ENCODE results near the gene CD81. TPM values are rescaled to one million over a fixed set of nuclear protein-coding genes. Genes with fewer than 3 reads are reported as not detected.

The CD81 gene
- total and polyA plus RNA-seq, 9 of the 15 experiments (the other 6 are each of a cell fraction or from before 2014, with no cell fraction given) = 2.4 to 189 (median 61.7) TPM

DNA sequence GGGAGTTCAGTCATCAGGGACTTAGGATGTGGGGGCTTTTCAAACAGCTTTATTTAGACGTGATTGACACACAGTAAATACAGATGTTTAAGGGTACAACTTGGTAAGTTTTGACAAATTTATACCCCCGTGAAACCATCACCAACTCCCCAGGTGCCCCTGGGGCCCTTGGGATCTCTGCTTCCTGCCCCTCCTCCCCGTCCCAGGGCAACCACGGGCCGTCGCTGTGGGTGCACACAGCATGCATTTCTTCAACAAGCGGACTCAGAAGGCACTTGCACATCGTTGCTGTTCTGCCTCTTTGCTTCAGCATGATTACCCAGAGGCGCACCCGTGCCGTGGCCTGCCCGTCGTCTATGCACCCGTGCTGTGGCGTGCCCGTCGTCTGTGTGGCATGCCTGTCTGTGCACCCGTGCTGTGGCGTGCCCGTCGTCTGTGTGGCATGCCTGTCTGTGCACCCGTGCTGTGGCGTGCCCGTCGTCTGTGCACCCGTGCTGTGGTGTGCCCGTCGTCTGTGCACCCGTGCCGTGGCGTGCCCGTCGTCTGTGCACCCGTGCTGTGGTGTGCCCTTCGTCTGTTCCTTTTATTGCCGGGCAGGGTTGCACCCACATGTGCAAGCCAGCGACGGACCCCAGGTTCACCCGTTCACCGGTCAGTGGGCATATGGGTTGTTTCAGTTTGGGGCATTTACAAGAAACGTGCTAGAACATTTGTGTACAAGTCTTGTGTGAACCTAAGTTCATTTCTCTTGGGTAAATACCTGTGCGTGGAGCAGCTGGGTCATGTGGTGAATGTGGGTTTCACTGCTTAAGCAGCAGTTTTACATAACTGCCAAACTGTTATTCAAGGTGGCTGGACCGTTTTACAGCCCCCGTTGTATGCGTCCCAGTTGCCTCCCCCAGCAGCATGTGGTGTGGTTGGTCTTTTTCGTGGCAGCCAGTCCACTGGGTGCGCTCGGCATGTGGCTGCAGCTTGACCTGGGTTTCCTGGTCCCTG lies 8.3 kb downstream of the CD81 start (continued):
- TF ChIP-seq, protein P1, sequence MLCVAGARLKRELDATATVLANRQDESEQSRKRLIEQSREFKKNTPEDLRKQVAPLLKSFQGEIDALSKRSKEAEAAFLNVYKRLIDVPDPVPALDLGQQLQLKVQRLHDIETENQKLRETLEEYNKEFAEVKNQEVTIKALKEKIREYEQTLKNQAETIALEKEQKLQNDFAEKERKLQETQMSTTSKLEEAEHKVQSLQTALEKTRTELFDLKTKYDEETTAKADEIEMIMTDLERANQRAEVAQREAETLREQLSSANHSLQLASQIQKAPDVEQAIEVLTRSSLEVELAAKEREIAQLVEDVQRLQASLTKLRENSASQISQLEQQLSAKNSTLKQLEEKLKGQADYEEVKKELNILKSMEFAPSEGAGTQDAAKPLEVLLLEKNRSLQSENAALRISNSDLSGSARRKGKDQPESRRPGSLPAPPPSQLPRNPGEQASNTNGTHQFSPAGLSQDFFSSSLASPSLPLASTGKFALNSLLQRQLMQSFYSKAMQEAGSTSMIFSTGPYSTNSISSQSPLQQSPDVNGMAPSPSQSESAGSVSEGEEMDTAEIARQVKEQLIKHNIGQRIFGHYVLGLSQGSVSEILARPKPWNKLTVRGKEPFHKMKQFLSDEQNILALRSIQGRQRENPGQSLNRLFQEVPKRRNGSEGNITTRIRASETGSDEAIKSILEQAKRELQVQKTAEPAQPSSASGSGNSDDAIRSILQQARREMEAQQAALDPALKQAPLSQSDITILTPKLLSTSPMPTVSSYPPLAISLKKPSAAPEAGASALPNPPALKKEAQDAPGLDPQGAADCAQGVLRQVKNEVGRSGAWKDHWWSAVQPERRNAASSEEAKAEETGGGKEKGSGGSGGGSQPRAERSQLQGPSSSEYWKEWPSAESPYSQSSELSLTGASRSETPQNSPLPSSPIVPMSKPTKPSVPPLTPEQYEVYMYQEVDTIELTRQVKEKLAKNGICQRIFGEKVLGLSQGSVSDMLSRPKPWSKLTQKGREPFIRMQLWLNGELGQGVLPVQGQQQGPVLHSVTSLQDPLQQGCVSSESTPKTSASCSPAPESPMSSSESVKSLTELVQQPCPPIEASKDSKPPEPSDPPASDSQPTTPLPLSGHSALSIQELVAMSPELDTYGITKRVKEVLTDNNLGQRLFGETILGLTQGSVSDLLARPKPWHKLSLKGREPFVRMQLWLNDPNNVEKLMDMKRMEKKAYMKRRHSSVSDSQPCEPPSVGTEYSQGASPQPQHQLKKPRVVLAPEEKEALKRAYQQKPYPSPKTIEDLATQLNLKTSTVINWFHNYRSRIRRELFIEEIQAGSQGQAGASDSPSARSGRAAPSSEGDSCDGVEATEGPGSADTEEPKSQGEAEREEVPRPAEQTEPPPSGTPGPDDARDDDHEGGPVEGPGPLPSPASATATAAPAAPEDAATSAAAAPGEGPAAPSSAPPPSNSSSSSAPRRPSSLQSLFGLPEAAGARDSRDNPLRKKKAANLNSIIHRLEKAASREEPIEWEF (CRISPR knock-in tag; IDR thresholded peaks at IDR 0.05) = no peak

DNA sequence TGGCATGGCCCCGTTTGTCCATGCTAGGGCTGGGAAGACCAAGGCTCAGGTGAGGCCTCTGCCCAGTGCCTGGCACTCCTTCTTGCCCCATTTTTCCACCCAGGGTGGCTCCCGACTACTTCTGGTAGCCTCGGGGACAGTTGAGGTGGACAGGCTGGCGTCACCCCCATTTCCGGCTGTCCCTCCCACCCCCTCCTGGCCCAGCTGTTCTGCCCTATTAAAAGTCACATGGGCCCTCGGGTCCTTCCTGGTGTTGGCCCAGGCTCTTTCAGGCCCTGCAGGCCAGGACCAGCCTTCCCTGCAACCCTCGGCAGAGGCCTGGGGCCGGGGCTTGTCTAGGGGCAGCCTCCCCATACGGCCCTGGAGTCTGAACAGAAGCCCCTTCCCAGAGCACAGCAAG lies 9.5 kb downstream of the CD81 start:
- no peak for DNase-seq (ENCODE audit: extremely low read depth in 1 of 4, low spot score in 3 of 4)
- peaks cover 57% of the 10 kb centered on the region; the same call in 2 of the 3 replicates for H3K36me3 ChIP-seq (ENCODE audit: control insufficient read depth, insufficient read depth, low read length)
- H3K9me3 ChIP-seq (replicated peaks; ENCODE audit: control insufficient read depth, insufficient read depth, low read depth, low read length) = no peaks in the 10 kb centered on the region
- peaks cover 73% of the 10 kb centered on the region for H4K20me1 ChIP-seq (replicated peaks; ENCODE audit: control insufficient read depth, insufficient read depth, low read length)
- no peak overlapping the region for H3K4me2 ChIP-seq (ENCODE audit: insufficient read depth, low read length)
- ChIA-PET POLR2A (interaction anchor here (1.0 to 2.8 kb wide), 3 partner anchors 9 to 13 kb away, joined by 4 to 17 read pairs (median 7); partner anchors contain the start of gene TSSC4), CTCF (ENCODE audit: low intra/inter-chr PET ratio) (no interaction called here)
- ATAC-seq = no peak
- intact Hi-C loops (cut with micrococcal nuclease) (no loop called here), in situ Hi-C loops (cut with MboI) (no loop called here)
- H3K9ac ChIP-seq (ENCODE audit: insufficient read depth in 1 of 2, low read depth in 2 of 2, low read length in 2 of 2) = peak overlapping the region in 1 of 2 experiments; percentile 55; a peak in 2 of 4 replicates
- no peak overlapping the region for H3K27ac ChIP-seq (ENCODE audit: extremely low read depth, low read depth, low read length)
- no peak overlapping the region for H2AFZ ChIP-seq (ENCODE audit: low read depth, low read length)
- FAIRE-seq = no peak
- peaks cover 14 to 87% of the 10 kb centered on the region in 2 experiments; a peak in 3 of 5 replicates for H3K4me1 ChIP-seq (replicated peaks in 1 of 2; ENCODE audit: control insufficient read depth in 2 of 2, insufficient read depth in 2 of 2, low read length in 2 of 2)
- no peak overlapping the region for H3K4me3 ChIP-seq
- peaks cover 27% of the 10 kb centered on the region for H3K9me1 ChIP-seq (ENCODE audit: control insufficient read depth, insufficient read depth, low read length)
- no peaks in the 10 kb centered on the region for H3K27me3 ChIP-seq (ENCODE audit: control insufficient read depth in 2 of 2, insufficient read depth in 2 of 2, low read length in 2 of 2)
- BruUV-seq (replicated peaks) = no TSS peak
- H3K79me2 ChIP-seq (ENCODE audit: control insufficient read depth, insufficient read depth, low read length) = peaks cover 91% of the 10 kb centered on the region
- WGBS (ENCODE audit: insufficient coverage, low coverage, missing lambda C conversion rate) = 89% methylated on average over 7 of the region's 9 CpGs
- TF ChIP-seq ZNF57 (CRISPR knock-in tag; IDR thresholded peaks at IDR 0.05) = no peak
- TF ChIP-seq, protein P2, sequence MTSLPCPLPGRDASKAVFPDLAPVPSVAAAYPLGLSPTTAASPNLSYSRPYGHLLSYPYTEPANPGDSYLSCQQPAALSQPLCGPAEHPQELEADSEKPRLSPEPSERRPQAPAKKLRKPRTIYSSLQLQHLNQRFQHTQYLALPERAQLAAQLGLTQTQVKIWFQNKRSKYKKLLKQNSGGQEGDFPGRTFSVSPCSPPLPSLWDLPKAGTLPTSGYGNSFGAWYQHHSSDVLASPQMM (CRISPR knock-in tag; IDR thresholded peaks at IDR 0.05) = no peak
- TF ChIP-seq ZNF444 (CRISPR knock-in tag; IDR thresholded peaks at IDR 0.05) = no peak
- no peak for TF ChIP-seq HNRNPL (IDR thresholded peaks at IDR 0.05; ENCODE audit: low read depth, low read length)
- TF ChIP-seq GTF2E2 (tag; IDR thresholded peaks at IDR 0.05) = no peak
- TF ChIP-seq CBX2 (IDR thresholded peaks at IDR 0.05; ENCODE audit: insufficient read depth, low read length, poor library complexity, severe bottlenecking) = no peak
- TF ChIP-seq ZNF431 (CRISPR knock-in tag; IDR thresholded peaks at IDR 0.05) = no peak
- TF ChIP-seq NFE2L1 (tag; IDR thresholded peaks at IDR 0.05; ENCODE audit: borderline replicate concordance, low read depth) = no peak
- TF ChIP-seq DACH1 (IDR thresholded peaks at IDR 0.05; ENCODE audit: partially characterized antibody) = no peak
- TF ChIP-seq, protein P3, sequence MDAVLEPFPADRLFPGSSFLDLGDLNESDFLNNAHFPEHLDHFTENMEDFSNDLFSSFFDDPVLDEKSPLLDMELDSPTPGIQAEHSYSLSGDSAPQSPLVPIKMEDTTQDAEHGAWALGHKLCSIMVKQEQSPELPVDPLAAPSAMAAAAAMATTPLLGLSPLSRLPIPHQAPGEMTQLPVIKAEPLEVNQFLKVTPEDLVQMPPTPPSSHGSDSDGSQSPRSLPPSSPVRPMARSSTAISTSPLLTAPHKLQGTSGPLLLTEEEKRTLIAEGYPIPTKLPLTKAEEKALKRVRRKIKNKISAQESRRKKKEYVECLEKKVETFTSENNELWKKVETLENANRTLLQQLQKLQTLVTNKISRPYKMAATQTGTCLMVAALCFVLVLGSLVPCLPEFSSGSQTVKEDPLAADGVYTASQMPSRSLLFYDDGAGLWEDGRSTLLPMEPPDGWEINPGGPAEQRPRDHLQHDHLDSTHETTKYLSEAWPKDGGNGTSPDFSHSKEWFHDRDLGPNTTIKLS (IDR thresholded peaks at IDR 0.05; ENCODE audit: borderline replicate concordance, low read depth) = no peak
- TF ChIP-seq NFE2 (IDR thresholded peaks at IDR 0.05; ENCODE audit: low read depth) = no peak
